Loucy (cell line): ENCODE results near the gene PARP1.

Experiments
- CTCF ChIP-seq: fragments of 200-600 bp; sonication (generic); conservative IDR thresholded peaks from 2 replicates; pipeline ENCODE4 v1.5.1; 2014; ENCODE audit warnings: mild to moderate bottlenecking, antibody characterized with exemption, low read length
- EZH2phosphoT487 ChIP-seq: fragments of 200-600 bp; IDR thresholded peaks from 2 replicates; pipeline ENCODE4 v1.6.1; 2018; ENCODE audit warnings: antibody characterized with exemption, mild to moderate bottlenecking, moderate library complexity, borderline replicate concordance

- no peak for TF ChIP-seq CTCF
- TF ChIP-seq EZH2phosphoT487, result no peak
Measured at GRCh38 chr1:226436855-226437491, 29.1 kb upstream of the PARP1 start.
